ENCODE measurements around the gene ASMTL.

- TF ChIP-seq, protein P1, sequence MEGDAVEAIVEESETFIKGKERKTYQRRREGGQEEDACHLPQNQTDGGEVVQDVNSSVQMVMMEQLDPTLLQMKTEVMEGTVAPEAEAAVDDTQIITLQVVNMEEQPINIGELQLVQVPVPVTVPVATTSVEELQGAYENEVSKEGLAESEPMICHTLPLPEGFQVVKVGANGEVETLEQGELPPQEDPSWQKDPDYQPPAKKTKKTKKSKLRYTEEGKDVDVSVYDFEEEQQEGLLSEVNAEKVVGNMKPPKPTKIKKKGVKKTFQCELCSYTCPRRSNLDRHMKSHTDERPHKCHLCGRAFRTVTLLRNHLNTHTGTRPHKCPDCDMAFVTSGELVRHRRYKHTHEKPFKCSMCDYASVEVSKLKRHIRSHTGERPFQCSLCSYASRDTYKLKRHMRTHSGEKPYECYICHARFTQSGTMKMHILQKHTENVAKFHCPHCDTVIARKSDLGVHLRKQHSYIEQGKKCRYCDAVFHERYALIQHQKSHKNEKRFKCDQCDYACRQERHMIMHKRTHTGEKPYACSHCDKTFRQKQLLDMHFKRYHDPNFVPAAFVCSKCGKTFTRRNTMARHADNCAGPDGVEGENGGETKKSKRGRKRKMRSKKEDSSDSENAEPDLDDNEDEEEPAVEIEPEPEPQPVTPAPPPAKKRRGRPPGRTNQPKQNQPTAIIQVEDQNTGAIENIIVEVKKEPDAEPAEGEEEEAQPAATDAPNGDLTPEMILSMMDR (IDR thresholded peaks at IDR 0.05): no peak
- no peak for TF ChIP-seq POLR2A (IDR thresholded peaks at IDR 0.05)
Observed at GRCh38 chrX:1411326-1411725, 41.4 kb downstream of the ASMTL start.
